HG03571 (cell line): ENCODE results near the gene SAMD7.

Source experiments
- ATAC-seq: cut with Tn5 transposase; IDR thresholded peaks from one replicate; pipeline ENCODE4 v1.9.1; 2021; ENCODE audit not compliant: unreplicated experiment

Gene SAMD7, protein sequence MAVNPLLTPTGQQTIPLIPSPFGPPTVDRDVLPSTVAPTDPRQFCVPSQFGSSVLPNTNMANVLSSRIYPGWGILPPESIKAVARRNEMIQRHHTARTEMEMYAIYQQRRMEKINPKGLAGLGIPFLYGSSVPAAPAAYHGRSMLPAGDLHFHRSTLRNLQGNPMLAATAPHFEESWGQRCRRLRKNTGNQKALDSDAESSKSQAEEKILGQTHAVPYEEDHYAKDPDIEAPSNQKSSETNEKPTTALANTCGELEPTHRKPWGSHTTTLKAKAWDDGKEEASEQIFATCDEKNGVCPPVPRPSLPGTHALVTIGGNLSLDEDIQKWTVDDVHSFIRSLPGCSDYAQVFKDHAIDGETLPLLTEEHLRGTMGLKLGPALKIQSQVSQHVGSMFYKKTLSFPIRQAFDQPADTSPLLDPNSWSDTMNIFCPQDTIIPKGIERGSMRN

DNA sequence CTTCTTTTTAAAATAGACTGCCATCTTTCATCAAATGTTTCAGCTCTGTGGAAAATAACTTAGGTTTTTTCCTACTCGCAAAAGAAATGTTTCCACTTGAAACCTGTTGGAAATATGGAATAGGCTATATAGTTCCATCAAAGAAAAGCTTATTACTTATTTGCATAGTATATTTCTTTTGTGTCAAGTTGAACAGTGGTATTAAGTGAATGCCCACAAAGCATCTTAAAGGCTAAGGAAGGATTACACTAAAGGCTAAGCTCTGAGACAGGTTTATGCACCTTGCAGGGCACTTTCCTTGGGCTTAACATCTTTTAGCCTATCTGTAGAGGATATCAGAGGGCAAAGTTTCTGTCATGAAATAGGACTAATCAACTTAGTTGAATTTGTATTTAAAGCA is at the start of gene SAMD7:
TSS of gene SAMD7 (plus strand) at position 301 of the 400 bp plus-strand sequence. CDS start 7,927 bp downstream, outside the sequence.
- no peak for ATAC-seq

DNA sequence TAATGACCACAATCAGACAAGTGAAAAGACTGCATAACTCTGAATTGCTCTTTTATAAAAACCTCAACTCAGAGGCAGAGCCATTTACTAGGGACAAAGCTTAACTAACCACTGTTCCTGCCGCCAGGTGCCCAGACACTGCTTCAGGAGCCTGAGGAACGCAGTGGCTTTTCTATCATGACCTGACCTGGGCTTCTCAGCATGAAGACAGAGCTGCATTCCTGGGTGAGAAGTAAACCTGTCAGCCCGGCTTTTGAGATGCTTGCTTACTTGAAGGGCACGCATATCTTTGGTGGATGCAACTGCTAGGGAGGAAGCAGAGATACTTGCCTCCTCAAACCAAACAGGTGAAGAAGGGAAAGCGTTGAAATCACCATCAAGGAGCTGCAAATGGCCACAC is 49.5 kb upstream of the SAMD7 start:
- ATAC-seq = no peak

DNA sequence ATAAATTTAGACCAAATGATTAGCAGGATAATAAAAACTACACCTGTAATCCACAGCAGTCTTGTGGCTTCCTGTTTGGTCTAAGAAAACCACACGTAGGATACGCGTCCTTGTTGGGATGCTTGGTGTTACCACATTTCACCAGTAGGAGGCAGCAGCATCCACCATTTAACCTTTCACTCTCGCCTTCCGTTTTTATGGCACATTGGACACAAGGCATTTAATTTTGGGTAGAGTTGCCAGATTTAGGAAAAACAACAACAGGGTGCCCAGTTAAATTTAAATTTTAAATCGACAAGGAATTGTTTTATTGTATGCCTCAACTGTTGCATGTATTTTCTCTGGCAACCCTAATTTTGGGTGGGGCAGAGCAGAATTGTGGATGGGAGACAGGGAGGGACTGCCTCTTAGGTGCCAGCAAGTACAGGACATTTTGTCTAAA is 47.9 kb upstream of the SAMD7 start:
- no peak for ATAC-seq

DNA sequence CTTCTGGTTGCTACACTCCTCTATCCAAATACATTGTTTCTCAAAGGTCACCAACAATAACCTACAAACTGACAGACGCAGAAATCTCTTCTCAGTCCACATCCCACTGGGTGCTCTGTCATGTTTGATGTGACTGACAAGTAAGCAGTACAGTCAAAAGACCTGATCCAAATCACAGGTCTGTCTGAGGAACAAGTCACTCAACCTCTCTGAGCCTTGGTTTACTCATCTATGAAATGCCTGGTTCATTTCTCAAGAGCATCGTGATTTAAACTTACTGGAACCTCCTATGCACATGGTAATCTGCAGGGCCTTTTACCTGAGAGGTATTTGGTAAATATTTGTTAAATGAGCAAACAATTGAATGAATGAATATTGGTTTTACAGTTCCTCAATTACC is 47.1 kb upstream of the SAMD7 start:
- ATAC-seq = no peak

DNA sequence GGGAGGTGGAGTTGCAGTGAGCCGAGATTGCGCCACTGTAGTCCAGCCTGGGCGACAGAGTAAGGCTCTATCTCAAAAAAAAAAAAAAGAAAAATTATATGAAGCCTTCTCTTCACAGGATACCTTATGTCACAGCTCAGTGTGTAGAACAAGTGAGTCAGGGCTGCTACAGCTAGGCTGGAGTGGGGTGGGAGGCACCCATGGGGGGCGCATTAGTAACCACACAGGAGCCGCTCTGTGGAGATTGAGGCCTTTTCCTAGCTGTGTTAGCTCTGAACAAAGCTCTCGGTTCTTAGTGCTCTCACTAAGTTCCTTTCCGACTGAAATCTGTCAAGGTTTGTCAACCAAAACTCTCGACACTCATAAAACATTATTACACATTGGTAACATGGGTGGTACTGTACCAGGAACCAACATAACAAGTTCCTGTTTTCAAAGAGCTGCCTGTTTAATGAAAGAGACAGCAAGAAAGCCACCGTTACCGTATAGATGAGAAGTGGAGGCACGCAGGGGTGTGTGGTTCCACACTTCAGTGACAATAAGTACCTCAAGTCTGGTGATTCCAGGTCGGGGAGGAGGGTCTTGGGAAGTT is 46.1 kb upstream of the SAMD7 start:
- ATAC-seq = no peak

DNA sequence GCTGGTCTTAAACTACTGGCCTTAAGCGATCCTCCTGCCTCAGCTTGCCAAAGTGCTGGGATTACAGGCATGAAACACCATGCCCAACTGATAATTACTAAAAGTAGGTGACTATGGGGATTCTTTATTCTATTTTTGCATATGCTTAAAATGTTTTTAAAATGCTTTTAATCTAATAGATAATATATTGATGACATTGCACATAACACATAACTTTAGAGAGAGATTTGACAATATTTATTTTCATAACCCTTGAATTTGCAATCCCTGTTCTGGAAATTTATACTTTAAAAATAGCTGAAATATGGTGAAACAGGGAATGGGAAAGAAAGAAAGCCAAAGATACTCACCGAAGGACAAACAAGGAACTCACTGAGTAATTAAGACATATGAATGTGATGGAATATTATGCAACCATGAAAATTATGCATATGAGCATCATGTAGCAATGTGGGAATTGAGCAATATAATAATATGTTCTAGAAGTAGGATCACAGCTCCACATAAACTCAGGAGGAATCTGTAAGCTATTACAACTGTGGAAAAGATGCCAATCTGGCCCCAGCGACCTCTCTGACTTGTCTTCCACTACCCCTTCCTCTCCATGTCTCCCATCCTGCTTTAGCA is 43.7 kb upstream of the SAMD7 start:
- no peak for ATAC-seq

DNA sequence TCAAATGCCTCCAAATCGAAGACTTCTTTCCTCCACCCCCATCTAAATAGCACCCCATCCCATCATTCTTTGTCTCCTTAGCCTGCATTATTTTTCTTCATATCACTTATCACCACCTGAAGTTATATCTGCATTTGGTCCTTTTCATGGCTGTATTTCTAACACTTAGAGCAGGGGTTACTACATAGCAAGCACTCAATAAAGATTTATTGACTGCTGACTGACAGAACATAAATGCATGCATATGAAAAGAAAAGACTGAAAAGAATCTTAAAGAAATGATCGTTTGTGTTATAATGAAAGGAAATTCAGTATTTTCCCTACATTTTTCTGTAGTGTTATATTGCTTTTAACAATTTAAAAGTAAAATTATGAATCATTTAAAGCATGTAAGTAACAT is 43.0 kb upstream of the SAMD7 start:
- no peak for ATAC-seq

DNA sequence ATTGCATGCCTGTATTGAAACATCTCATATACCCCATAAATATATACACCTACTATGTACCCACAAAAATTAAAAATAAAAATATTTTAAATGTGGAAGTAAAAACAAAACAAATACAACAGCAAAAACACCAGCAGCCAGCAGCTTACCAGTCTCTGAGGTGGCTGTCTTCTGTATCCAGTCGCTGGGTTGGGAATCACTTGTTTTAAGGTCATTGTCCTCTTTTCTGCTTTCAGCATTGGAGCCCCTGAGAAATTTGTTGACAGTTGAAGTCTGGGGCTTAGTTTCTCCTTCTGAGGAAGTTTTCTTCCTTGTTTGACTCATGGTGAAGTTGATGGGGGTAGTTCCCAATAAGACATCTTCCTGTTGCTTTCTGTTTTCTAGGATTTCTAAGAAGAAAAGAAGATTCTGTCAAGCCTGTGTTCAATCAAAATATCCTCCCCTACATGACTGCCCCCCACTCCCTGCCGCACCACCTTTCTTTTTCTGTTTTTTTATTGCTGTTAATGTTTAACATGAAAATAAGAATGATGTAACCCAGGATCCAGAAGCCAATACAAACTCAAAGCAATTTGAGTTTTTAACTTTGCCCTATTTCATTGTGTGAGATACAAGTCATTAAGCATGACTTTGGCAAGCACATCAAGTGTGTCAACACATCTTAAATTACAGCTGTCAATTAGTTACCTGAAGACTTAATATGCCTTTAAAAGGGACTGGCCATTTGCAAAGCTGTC is 41.7 kb upstream of the SAMD7 start, which contains the start of gene LRRC31:
TSS of gene LRRC31 (minus strand) at position 452 of the 737 bp plus-strand sequence. CDS start at position 324, 128 bp downstream.
- no peak for ATAC-seq

DNA sequence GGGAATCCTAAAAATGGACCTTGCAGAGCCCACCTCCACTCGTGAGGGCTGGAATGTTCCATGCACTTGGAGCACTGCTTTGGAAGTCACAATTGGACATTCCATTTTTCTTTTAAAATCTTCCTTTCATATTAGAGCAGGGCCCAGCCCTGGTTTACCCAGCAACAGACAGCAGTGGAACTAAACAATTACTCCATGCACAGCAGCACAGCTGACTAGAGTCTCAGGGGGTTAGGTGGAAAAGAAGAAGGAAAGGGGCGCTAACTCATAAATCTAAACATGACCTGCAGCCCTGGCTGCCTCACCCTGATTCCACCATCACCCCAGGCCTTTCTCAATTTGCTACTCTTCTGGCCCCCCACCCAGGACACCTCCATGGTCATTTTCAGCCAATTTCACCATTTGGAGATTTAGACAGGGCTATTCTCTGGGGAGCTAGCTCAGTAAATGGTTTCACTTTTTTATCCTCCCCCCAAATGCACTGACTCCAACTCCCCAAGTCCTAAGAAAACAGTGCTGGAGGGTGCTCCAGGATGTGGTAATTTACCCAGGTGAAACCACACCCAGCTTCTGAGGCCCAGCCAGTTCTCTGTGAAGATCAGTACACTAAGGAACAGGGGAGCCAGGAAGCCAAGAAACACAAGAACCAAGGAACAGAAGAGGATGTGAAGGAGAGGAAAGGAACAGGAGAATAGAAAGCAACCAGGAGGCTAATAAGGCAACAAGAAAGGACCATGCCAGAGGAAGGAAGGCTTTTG is 40.1 kb upstream of the SAMD7 start:
- ATAC-seq = no peak

DNA sequence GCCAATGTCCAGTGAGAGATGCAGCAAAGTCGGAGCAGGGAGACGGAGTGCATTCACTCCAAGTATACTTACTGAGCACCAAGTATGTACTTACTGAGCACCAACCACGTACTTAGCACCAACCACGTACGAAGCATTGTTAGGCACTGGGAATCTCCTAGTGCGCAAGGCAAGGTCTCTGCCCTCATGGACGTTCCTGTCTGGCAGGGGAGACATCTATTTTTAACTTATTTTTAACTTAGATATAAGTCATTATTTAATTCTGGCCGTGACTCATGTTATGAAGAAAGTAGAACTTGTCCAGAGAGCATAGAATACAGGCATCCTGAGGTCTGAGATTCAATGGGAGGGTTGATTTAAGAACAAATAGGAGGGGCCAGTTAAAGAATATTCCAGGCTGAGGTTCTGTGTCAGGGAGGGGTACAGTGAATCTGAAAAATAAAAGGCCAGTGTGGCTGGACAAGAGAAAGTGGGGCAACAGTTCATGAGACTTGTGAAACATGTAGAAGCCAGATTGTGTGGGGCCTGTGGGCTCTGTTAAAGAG is 32.3 kb upstream of the SAMD7 start:
- ATAC-seq = no peak

DNA sequence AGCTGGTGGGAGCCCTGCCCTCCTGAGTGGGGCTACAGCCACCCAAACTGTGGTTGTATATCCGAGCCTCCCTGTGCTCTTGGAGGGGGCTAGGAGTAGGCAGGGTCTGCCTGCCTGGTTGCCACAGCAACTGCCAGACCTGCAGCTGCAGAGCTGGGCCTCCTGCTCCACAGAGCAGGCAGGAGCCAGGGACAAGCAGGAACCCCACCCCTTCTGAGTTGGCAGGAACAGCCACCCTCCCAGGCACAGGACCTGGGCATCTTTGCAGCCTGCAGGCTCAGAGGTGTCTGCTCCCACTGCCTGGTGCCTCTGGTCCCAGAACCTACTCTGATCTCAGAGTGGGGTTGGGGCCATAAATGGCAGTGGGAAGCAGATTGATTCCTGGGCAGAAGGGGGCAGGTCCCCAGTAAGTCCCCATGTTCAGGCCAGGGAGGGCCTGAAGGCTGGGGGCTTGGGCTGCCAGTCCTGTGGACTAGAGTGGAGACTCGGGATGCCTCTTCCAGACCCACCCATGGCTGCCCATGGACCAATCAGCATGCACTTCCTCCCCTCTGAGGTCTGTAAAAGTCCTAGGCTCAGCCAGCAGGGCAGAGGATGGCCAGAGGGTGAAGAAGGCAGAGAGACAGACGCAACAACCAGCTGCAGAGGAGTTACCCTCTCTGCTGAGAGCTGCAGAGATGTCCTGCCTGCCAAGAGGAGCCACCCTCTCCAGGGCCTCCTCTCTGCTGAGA is 31.4 kb upstream of the SAMD7 start:
- ATAC-seq = no peak

DNA sequence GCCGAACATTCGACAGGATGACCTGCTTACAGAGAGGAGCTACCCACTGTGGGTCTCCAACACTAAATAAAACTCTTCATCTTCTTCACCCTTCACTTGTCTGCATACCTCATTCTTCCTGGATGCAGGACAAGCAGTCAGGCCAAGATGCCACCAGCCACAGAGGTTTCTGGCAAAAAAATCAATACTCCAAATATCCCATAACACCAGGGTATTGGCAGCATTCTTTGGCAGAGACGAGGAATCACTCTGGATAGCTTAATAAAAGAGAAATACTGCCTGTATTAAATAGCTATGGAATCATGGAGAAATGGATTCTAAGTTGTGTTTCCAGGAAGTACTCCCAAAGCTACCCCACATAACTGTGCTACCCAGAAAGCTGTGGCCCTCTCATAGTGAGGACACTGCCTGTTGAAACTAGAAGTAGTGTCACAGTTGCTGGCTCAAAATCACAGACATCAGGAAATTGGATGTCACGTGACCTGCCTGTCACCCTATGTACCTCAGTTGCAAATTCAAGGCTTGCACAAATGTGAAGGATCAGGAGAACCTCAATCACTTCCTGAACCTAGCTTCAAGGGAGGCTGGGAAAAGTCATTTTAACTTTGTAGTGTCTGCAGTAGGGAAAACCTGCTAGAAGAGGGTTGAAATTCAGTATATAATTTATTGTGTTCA is 30.7 kb upstream of the SAMD7 start:
- ATAC-seq = no peak

DNA sequence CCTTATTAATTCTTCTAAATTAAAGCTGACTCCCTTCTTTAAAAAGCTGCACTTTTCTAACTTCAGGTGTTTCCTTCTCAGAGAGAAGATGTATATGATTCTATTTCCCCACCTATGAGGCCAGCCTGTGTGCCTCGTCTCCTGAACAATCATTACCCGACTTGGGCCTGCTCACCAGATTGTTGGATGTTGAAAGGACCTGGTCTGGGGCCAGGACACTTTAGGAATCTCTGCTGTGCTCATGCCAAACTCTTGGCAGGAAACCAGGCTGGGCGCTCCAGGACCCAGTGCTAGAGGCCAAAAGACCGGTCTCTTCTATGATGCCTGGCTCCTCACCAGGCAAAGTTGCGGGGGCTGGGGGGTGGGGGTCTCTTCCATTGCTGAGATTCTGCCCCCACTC is 24.7 kb upstream of the SAMD7 start:
- ATAC-seq = no peak

DNA sequence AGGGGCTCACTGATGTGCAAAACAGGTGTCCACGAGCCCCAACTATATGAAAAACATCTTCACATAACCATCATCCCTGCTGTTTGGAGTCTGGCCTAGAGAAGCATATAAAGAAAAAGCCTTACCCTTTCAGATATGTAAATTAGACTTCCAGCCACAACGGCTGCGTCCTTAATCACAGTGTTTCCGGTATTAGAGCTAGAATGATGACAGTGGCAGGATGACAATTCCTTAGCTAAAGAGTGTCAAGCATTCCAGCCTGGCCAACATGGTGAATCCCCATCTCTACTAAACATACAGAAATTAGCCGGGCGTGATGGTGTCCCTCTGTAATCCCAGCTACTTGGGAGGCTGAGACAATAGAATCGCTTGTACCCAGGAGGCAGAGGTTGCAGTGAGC is 19.5 kb upstream of the SAMD7 start:
- ATAC-seq = no peak

DNA sequence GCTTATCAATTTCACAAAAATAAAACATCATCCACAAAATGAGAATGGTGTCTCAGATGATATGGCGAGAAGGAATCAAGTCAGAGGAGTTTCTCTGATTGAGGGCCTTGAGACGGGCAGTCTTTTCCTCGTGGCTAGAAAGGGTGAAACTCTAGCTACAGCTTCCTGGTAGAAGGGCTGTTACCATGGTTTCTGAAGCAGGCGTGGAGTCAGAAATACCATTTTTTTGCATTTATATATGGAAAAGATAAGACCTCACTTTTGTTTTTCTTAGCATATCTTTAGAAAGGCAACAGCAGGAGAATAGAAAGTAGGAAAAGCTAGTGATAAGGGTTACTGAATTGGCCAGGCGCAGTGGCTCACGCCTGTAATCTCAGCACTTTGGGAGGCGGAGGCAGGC is 17.3 kb upstream of the SAMD7 start:
- no peak for ATAC-seq

DNA sequence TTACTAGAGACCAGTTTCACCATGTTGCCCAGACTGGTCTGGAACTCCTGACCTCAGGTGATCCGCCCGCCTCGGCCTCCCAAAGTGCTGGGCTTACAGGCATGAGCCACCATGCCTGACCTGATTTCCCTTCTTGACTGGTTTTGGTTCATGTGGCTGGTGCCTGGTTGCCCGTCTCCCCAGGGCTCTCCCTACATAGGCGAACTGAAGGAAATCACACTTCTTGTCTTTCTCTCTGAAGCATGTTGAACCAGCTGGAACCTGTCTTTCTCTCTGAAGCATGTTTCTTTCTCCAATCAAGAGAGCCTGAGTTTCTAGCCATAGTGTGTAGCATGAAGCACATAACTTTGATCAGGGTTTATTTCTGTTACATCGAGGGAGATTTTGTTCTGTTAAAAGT is 16.3 kb upstream of the SAMD7 start:
- no peak for ATAC-seq

DNA sequence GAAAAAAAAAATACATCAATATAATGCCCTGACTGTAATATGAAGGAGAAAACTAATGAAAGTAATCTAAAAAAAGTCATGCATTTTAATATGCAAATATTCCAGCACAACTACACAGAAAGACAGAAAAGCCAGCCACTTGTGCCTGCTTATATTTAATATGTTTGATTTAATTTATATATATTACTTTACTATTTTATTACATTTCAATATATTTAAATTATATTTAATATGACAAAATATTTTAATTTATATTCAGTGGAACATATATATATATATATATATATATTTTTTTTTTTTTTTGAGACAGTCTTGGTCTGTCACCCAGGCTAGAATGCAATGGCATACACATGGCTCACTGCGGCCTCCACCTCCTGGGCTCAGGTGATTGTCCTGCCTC is 14.1 kb upstream of the SAMD7 start:
- ATAC-seq = no peak

DNA sequence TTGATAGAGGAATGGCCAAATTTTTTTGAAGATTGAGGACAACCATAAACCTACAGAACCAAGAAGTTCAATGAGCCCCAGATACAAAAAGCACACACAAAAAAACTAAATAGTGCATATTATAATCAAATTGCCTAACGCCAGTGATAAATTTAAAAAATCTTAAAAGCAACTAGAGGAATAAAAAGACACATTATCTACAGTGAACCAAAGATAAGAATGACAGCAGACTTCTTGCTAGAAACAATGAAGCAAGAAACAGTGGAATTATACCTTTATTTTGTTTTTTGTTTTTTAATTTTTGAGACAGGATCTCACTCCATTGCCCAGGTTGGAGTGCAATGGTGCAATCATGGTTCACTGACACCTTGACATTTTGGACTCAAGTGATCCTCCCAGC is 9.9 kb upstream of the SAMD7 start:
- ATAC-seq = no peak

DNA sequence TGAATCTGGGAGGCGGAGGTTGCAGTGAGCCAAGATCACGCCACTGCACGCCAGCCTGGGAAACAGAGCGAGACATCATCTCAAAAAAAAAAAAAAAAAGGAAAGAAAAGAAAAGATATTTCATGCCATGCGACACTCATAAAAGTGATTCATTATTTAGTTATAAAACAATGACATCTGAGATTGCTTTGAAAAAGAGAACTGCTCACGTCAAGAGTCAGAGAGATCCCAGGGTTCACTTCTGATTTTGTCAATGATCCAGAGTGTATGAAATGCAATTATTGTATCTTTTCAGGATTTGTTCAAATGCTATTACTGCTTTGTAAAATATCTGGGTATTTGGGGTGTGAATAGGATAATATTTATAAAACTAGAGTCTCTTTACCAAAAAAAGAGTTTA is 6.0 kb upstream of the SAMD7 start:
- ATAC-seq = no peak
